ENCODE results near the gene CSAG3.
"Not testable (repeated sequence)": the region's sequence is repeated elsewhere in the genome, so short reads cannot be mapped to it uniquely, and the experiment has no call there.

CSAG3 gene

GRCh38 chrX:152738560-152738959 is 20.5 kb upstream of the CSAG3 start:
- TF ChIP-seq, protein P1, sequence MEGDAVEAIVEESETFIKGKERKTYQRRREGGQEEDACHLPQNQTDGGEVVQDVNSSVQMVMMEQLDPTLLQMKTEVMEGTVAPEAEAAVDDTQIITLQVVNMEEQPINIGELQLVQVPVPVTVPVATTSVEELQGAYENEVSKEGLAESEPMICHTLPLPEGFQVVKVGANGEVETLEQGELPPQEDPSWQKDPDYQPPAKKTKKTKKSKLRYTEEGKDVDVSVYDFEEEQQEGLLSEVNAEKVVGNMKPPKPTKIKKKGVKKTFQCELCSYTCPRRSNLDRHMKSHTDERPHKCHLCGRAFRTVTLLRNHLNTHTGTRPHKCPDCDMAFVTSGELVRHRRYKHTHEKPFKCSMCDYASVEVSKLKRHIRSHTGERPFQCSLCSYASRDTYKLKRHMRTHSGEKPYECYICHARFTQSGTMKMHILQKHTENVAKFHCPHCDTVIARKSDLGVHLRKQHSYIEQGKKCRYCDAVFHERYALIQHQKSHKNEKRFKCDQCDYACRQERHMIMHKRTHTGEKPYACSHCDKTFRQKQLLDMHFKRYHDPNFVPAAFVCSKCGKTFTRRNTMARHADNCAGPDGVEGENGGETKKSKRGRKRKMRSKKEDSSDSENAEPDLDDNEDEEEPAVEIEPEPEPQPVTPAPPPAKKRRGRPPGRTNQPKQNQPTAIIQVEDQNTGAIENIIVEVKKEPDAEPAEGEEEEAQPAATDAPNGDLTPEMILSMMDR (IDR thresholded peaks at IDR 0.05; ENCODE audit: insufficient read depth, low read depth, low read length, missing control alignments), result no peak
- no peak overlapping the region for H3K4me3 ChIP-seq (ENCODE audit: low read length)
- no peak for DNase-seq (ENCODE audit: low read depth)

DNA sequence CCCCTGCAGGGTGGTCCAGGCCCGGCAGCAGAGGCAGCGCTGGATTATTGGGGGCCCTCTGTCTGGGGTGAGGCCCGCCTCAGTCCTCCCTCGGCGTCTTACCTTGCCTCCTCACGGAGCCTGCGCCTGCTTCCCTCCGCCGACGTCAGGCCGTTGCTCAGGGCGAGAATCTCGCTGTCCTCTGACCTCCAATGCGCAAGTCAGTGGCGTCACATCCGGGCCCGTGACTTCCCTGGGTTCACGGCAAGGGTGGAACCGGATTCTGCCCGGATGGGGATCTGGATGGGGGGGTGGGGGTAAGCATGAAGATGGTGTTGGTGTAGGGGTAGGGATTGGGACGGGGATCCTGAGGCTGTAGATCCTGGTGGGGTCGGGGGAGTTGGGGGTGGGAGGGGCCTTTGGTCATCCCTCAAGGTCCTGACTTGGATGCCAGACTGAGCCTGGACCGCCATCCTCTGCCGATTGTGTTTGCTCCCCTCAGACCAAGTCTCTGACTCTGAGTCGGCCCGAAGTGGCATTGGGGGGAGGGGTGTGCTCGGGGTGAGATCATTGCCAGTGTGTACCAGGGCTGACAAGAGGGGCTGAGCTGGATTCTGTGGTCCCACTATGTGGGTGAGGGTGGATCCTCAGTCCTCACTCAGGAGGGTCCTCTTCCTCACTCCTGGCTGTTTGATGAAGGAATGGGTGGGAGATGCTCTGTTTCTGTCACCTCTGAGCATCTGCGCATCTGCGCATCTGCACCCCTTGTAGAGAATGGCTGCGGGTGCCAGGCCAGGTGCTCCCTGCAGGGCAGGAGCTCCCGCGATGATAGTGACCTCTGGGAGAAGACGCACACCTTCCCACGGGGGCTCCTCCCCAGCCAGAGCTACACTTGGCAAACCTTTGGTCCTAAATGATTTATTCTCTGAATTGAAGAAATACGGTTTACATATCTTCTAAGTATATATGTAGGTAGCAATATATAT is 5.0 kb upstream of the CSAG3 start, which contains the start of gene MAGEA2:
Gene MAGEA2, minus strand, starts transcription at position 157 of the 965 bp plus-strand sequence. CDS start 2,479 bp downstream, outside the sequence.
- not testable (repeated sequence) for DNase-seq (ENCODE audit: low read depth); H3K4me3 ChIP-seq (ENCODE audit: low read length)

GRCh38 chrX:152754871-152755270 is 4.1 kb upstream of the CSAG3 start:
- DNase-seq (ENCODE audit: low read depth); H3K4me3 ChIP-seq (ENCODE audit: low read length): not testable (repeated sequence)

DNA sequence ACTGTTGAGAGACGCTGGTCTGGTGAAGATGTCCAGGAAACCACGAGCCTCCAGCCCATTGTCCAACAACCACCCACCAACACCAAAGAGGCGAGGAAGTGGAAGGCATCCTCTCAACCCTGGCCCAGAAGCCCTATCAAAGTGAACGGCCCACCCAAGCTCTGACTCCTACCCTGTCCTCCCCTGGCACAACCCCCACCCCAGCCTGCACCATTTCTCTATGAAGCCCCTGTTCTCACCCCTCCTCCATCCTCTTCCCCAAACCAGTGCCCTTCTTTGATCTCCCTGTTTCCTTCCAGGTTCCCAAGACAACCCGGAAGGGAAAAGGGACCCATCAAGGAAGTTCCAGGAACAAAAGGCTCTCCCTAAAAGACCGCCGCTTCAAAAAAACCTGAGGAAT is 526 bp downstream of the CSAG3 start:
- not testable (repeated sequence) for H3K4me3 ChIP-seq (ENCODE audit: low read length); DNase-seq (ENCODE audit: low read depth)

- H3K4me3 ChIP-seq (ENCODE audit: low read length); DNase-seq (ENCODE audit: low read depth): not testable (repeated sequence)
Observed at GRCh38 chrX:152761582-152761981, 2.6 kb downstream of the CSAG3 start.

DNA sequence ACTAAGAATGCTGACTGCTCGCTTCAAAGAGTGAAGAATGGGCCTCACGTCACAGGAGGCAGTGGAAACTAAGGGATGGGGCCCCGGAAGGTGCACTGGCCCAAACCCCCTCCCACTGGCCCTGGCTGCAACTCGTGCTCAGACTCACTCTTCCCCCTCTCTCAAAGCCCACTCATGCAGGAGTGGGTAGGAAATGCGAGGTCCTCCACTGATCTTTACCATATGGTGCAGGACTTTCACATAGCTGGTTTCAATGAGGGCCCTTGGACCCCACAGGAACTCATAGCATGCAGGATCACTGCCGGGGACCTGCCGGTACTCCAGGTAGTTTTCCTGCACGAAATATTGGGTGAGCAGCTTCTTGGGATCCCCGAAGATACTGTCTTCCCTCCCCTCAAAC is 7.5 kb downstream of the CSAG3 start:
- DNase-seq (ENCODE audit: low read depth), result not testable (repeated sequence)

DNA sequence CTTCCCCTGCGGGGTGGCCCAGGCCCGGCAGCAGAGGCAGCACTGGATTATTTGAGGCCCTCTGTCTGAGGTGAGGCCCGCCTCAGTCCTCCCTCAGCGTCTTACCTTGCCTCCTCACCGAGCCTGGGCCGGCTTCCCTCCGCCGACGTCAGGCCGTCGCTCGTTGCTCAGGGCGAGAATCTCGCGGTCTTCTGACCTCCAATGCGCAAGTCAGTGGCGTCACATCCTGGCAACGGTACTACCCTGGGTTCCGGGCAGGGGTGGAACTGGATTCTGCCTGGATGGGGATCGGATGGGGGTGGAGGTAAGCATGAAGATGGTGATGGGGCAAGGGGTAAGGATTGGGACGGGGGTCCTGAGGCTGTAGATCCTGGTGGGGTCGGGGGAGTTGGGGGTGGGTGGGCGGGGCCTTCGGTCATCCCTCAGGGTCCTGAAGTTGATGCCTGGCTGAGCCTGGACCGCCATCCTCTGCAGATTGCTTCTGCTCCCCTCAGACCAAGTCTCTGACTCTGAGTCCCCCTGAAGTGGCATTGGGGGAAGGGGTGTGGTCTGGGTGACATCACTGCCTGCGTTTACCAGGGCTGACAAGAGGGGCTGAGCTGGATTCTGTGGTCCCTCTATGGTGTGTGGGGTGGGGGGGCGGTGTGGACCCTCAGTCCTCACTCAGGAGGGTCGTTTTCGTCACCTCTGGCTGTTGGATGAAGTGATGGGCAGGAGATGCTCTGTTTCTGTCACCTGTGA is 10.7 kb downstream of the CSAG3 start, which contains the start of gene MAGEA6:
Gene MAGEA6, minus strand, starts transcription at position 141 of the 741 bp plus-strand sequence. CDS start 2,039 bp downstream, outside the sequence.
- H3K4me3 ChIP-seq (ENCODE audit: low read length); DNase-seq (ENCODE audit: low read depth): not testable (repeated sequence)

More for the DNA sequence above, 7.5 kb downstream of the CSAG3 start:
- H3K4me3 ChIP-seq (ENCODE audit: low read length), result not testable (repeated sequence)

- DNase-seq (ENCODE audit: low read depth); H3K4me3 ChIP-seq (ENCODE audit: low read length): not testable (repeated sequence)
Observed at GRCh38 chrX:152787062-152787461, 28.0 kb downstream of the CSAG3 start.

- H3K4me3 ChIP-seq (ENCODE audit: low read length), result no peak overlapping the region
- no peak for DNase-seq (ENCODE audit: low read depth)
- TF ChIP-seq, protein P1 (IDR thresholded peaks at IDR 0.05; ENCODE audit: insufficient read depth, low read depth, low read length, missing control alignments), result no peak
Observed at GRCh38 chrX:152798945-152799344, 39.9 kb downstream of the CSAG3 start.

DNA sequence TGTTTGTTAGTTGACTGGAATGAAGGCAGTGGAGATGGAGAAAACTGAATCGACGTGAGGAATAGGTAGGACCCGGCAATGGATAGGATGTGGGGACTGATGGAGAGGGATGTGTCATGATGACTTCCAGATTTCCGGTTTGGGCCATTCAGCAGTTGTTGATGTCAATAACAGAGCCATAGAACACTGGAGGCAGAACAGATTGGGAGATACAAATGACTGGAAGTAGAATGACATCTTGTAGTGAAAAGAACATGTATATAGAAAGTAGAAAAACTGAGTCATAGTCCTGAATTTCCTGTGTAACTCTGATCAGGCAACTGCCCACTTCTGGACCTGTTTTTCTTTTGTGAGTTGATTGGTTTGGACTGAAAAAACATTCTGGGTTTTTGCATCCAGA is 47.0 kb downstream of the CSAG3 start:
- DNase-seq (ENCODE audit: low read depth), result no peak
- TF ChIP-seq, protein P1 (IDR thresholded peaks at IDR 0.05; ENCODE audit: insufficient read depth, low read depth, low read length, missing control alignments), result no peak
- H3K4me3 ChIP-seq (ENCODE audit: low read length), result no peak overlapping the region

All from epithelial cell of esophagus (primary cell).